Psoas muscle (tissue), 8 donors: ENCODE data around the gene TENM3. TPM values are rescaled to one million over a fixed set of nuclear protein-coding genes. Genes with fewer than 3 reads are reported as not detected.
"Not testable (repeated sequence)": the region's sequence is repeated elsewhere in the genome, so short reads cannot be mapped to it uniquely, and the experiment has no call there.

ENCODE experiments used
- ATAC-seq, 4 donors: fragments of 200-7000 bp; cut with Tn5 transposase; one replicate each; pipeline ENCODE4 v1.9.1; 2020; ENCODE audit warnings: moderate library complexity in 3 of 4, mild to moderate bottlenecking in 2 of 4
- DNase-seq, 2 donors: peaks; one replicate each; pipeline ENCODE4 v3.0.0-alpha.2; 2020
- H3K27ac ChIP-seq: fragments of 200-600 bp; one replicate; pipeline ENCODE4 v1.8.0; 2022
- H3K27me3 ChIP-seq, 3 donors: fragments of 200-600 bp in 1 of 3; one replicate each; pipeline versions ENCODE4 v1.6.1 to v1.8.0; 2013 to 2022; ENCODE audit warnings: low read length in 2 of 3, mild to moderate bottlenecking in 2 of 3, moderate library complexity in 1 of 3; ENCODE audit not compliant: insufficient read depth in 3 of 3
- H3K36me3 ChIP-seq, 2 donors: fragments of 200-600 bp in 1 of 2; one replicate each; pipeline versions ENCODE4 v1.6.1 to v1.8.0; 2013 to 2022; ENCODE audit warnings: low read depth in 1 of 2, mild to moderate bottlenecking in 1 of 2, moderate library complexity in 1 of 2; ENCODE audit not compliant: insufficient read depth in 1 of 2
- H3K4me1 ChIP-seq: fragments of 200-600 bp; one replicate; pipeline ENCODE4 v1.8.0; 2022
- H3K4me3 ChIP-seq: fragments of 200-600 bp; one replicate; pipeline ENCODE4 v1.8.0; 2022; ENCODE audit warnings: mild to moderate bottlenecking
- H3K9me3 ChIP-seq: fragments of 200-600 bp; one replicate; pipeline ENCODE4 v1.8.0; 2022
- WGBS, 3 donors: extraction: QIAGEN DNeasy Blood & Tissue Kit; methylation state at CpG; one replicate each; pipeline versions ENCODE4 v1.1.6 to v1.1.7; 2013; 5-methylcytosine and 5-hydroxymethylcytosine counted together
- intact Hi-C, 2 donors: fragments of 100-400 bp; cut with DNase I; formaldehyde crosslinking; loops; one replicate each; pipeline versions ENCODE4 v1.11.0 to v1.14.2; 2022
- polyA plus RNA-seq, 3 donors: library from polyadenylated mRNA; stranded (reverse); fragments of 200-250 nt; gene quantifications; one replicate each; pipeline ENCODE4 v1.2.3, GENCODE V29; 2013
- total RNA-seq, 4 donors: library from RNA; stranded (reverse); fragmentation: NEBNext Ultra II Directional in 2 of 4; extraction: Animal tissue kit (Norgen Biotek cat#: 25700) in 2 of 4; gene quantifications; one replicate each; pipeline versions ENCODE4 v1.2.1 to v1.2.4, GENCODE V29; 2021 to 2023
- TF ChIP-seq, protein P1 (sequence below): fragments of 200-600 bp; IDR thresholded peaks from one replicate; pipeline ENCODE4 v1.8.0; 2022; ENCODE audit warnings: antibody characterized with exemption
- donor health status: healthy with polysubstance abuse.
- donor health status: DM: no; HTN: no; CAD: no; lungs with moderate emphysema.
- donor health status: Bipolar disorder and iron deficiency.
- donor health status: healthy.
- donor health status: DM: yes; HTN: yes; CAD: no.
- donor health status: DM: no; HTN: no; CAD: no.
- donor health status: DM: no; HTN: no; CAD: no.
- donor health status: DM: yes; HTN: yes; CAD: no.

The TENM3 gene
- total and polyA plus RNA-seq, 7 donors, result 0.48 to 11.6 (median 5.3) TPM

- DNase-seq (no peak), ATAC-seq (no peak)
- Histone ChIP-seq H3K27ac (no peak overlapping the region), H3K4me1 (no peaks in the 10 kb centered on the region), H3K27me3 (no peaks in the 10 kb centered on the region), H3K9me3 (no peaks in the 10 kb centered on the region), H3K4me3 (no peak overlapping the region), H3K36me3 (no peaks in the 10 kb centered on the region)
- intact Hi-C loops, result no loop called here
- TF ChIP-seq, protein P1, sequence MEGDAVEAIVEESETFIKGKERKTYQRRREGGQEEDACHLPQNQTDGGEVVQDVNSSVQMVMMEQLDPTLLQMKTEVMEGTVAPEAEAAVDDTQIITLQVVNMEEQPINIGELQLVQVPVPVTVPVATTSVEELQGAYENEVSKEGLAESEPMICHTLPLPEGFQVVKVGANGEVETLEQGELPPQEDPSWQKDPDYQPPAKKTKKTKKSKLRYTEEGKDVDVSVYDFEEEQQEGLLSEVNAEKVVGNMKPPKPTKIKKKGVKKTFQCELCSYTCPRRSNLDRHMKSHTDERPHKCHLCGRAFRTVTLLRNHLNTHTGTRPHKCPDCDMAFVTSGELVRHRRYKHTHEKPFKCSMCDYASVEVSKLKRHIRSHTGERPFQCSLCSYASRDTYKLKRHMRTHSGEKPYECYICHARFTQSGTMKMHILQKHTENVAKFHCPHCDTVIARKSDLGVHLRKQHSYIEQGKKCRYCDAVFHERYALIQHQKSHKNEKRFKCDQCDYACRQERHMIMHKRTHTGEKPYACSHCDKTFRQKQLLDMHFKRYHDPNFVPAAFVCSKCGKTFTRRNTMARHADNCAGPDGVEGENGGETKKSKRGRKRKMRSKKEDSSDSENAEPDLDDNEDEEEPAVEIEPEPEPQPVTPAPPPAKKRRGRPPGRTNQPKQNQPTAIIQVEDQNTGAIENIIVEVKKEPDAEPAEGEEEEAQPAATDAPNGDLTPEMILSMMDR, result no peak
- WGBS, 3 donors, result 73 to 77% (median 75%) methylated on average over 11 of the region's 11 CpGs
Measured at GRCh38 chr4:182235021-182235795, 8.0 kb upstream of the TENM3 start.

DNA sequence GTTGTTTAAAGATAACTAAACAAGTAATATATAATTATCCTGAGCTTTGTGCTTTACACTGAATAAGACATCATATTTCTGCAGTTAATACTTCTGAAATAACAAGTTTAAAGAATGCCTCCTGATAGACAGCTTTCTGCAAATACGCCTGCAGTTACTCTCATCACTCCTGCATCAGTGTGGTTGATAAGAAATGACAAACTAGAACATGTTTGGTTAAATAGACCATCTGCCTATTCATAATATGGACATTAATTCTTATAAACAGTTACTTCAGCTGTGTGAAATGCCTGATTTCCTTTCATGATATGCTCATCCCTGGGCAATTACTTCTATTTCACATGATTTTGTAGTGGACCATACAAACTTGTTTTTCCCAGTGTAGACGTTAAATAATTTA lies 7.0 kb upstream of the TENM3 start:
- no peaks in the 10 kb centered on the region for H3K36me3 ChIP-seq
- H3K27ac ChIP-seq, result no peak overlapping the region
- TF ChIP-seq, protein P1, result no peak
- no peak for ATAC-seq
- H3K4me3 ChIP-seq, result no peak overlapping the region
- DNase-seq, result no peak
- intact Hi-C loops, result no loop called here
- 81 to 83% (median 82%) methylated on average over 2 of the region's 2 CpGs for WGBS, 3 donors
- no peaks in the 10 kb centered on the region for H3K4me1 ChIP-seq
- H3K9me3 ChIP-seq, result no peaks in the 10 kb centered on the region
- H3K27me3 ChIP-seq, result no peaks in the 10 kb centered on the region

DNA sequence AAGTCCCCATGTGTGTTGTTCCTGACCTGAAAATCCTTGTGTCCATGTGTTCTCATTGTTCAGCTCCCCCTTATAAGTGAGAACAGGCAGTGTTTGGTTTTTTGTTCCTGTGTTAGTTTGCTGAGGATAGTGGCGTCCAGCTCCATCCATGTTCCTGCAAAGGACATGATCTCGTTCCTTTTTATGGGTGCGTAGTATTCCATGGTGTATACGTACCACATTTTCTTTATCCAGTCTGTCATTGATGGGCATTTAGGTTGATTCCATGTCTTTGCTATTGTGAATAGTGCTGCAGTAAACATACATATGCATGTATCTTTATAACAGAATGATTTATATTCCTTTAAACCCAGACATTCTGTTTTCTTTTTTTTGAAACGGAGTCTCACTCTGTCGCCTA lies 6.2 kb upstream of the TENM3 start:
- 87 to 96% (median 94%) methylated on average over 6 of the region's 6 CpGs for WGBS, 3 donors
- ATAC-seq, H3K4me1 ChIP-seq, intact Hi-C loops, H3K27me3 ChIP-seq, H3K36me3 ChIP-seq, DNase-seq, H3K9me3 ChIP-seq, H3K4me3 ChIP-seq, H3K27ac ChIP-seq: not testable (repeated sequence)

- Histone ChIP-seq H3K36me3 (no peaks in the 10 kb centered on the region), H3K4me3 (no peak overlapping the region), H3K9me3 (no peaks in the 10 kb centered on the region), H3K27ac (no peak overlapping the region), H3K4me1 (no peaks in the 10 kb centered on the region), H3K27me3 (no peaks in the 10 kb centered on the region)
- intact Hi-C loops, result no loop called here
- DNase-seq, result no peak
- ATAC-seq, result no peak
- 73 to 79% (median 73%) methylated on average over 9 of the region's 9 CpGs for WGBS, 3 donors
- TF ChIP-seq, protein P1, result no peak
Measured at GRCh38 chr4:182238355-182238931, 4.8 kb upstream of the TENM3 start.

GRCh38 chr4:182240161-182241130 lies 2.8 kb upstream of the TENM3 start:
- 43 to 45% (median 43%) methylated on average over 18 of the region's 18 CpGs for WGBS, 3 donors
- H3K36me3 ChIP-seq, result no peaks in the 10 kb centered on the region
- H3K27ac ChIP-seq, result no peak overlapping the region
- ATAC-seq, result peak in 3 of 4 donors; percentile 39 to 83 (median 77)
- H3K9me3 ChIP-seq, result no peaks in the 10 kb centered on the region
- no peaks in the 10 kb centered on the region for H3K27me3 ChIP-seq
- DNase-seq, result no peak
- TF ChIP-seq, protein P1, result no peak
- no peak overlapping the region for H3K4me3 ChIP-seq
- no peaks in the 10 kb centered on the region for H3K4me1 ChIP-seq
- intact Hi-C loops, result no loop called here

GRCh38 chr4:182242260-182242659 lies 942 bp upstream of the TENM3 start:
- H3K4me3 ChIP-seq, H3K9me3 ChIP-seq, DNase-seq, ATAC-seq, H3K36me3 ChIP-seq, H3K27ac ChIP-seq, intact Hi-C loops, H3K4me1 ChIP-seq, H3K27me3 ChIP-seq: not testable (repeated sequence)
- WGBS, 3 donors, result 94 to 98% (median 95%) methylated on average over 4 of the region's 4 CpGs
